ENCODE data around the gene ABRAXAS1. TPM values are rescaled to one million over a fixed set of nuclear protein-coding genes. Genes with fewer than 3 reads are reported as not detected.

The ABRAXAS1 gene
- total and polyA plus RNA-seq, 2 of the 13 experiments (the other 11 are each of a cell fraction or from before 2014, with no cell fraction given) = 14.1 to 14.7 TPM

GRCh38 chr4:83455281-83456183, 29.4 kb downstream of the ABRAXAS1 start, which contains the start of the genes HELQ and MRPS18C (continued):
- TF ChIP-seq AHDC1 (CRISPR knock-in tag; IDR thresholded peaks at IDR 0.05; ENCODE audit: borderline replicate concordance) (no peak), ZNF800 (CRISPR knock-in tag; IDR thresholded peaks at IDR 0.05) (peak; percentile 88), MAF1 (CRISPR knock-in tag; IDR thresholded peaks at IDR 0.05; ENCODE audit: borderline replicate concordance) (no peak; the same call in 1 of the 2 replicates), NRL (CRISPR knock-in tag; IDR thresholded peaks at IDR 0.05; ENCODE audit: borderline replicate concordance) (peak; percentile 81; the same call in 1 of the 2 replicates), ZNF530 (CRISPR knock-in tag; IDR thresholded peaks at IDR 0.05; ENCODE audit: low read depth) (no peak), ZNF773 (CRISPR knock-in tag; IDR thresholded peaks at IDR 0.05; ENCODE audit: borderline replicate concordance) (no peak), HDAC2 (CRISPR knock-in tag; IDR thresholded peaks at IDR 0.05) (peak; percentile 94), ZSCAN25 (CRISPR knock-in tag; IDR thresholded peaks at IDR 0.05) (no peak), NFATC3 (CRISPR knock-in tag; IDR thresholded peaks at IDR 0.05) (no peak), RCOR2 (CRISPR knock-in tag; IDR thresholded peaks at IDR 0.05) (no peak), SNAPC5 (CRISPR knock-in tag; IDR thresholded peaks at IDR 0.05; ENCODE audit: borderline replicate concordance) (peak; percentile 70; the same call in 1 of the 2 replicates), KLF11 (CRISPR knock-in tag; IDR thresholded peaks at IDR 0.05) (0 out of 2 replicates have a peak, but pooled peaks have one; percentile 46), AGO2 (optimal IDR thresholded peaks at IDR 0.05; ENCODE audit: low read depth, low read length) (peak; percentile 78), LBX2 (CRISPR knock-in tag; IDR thresholded peaks at IDR 0.05; ENCODE audit: borderline replicate concordance) (no peak), REXO4 (CRISPR knock-in tag; IDR thresholded peaks at IDR 0.05; ENCODE audit: borderline replicate concordance) (no peak), ZNF333 (CRISPR knock-in tag; IDR thresholded peaks at IDR 0.05; ENCODE audit: borderline replicate concordance) (no peak), ZNF446 (CRISPR knock-in tag; IDR thresholded peaks at IDR 0.05) (no peak), NCOA2 (CRISPR knock-in tag; IDR thresholded peaks at IDR 0.05) (peak; percentile 68), ZNF816 (CRISPR knock-in tag; IDR thresholded peaks at IDR 0.05; ENCODE audit: borderline replicate concordance) (no peak; the same call in 1 of the 2 replicates), U2AF2 (IDR thresholded peaks at IDR 0.05; ENCODE audit: low read depth, low read length) (no peak)

Measured in HepG2 (cell line).